Stimulated activated CD4-positive, alpha-beta T cell treated with anti-CD3 and anti-CD28 coated beads, Interleukin-4, amount 100 ng/mL, for 1 hour (primary cell): ENCODE data around the gene PDCD1LG2.

Experiments
- DNase-seq: peaks from one replicate; pipeline ENCODE4 v3.0.0-alpha.2; 2020

PDCD1LG2 gene

DNA sequence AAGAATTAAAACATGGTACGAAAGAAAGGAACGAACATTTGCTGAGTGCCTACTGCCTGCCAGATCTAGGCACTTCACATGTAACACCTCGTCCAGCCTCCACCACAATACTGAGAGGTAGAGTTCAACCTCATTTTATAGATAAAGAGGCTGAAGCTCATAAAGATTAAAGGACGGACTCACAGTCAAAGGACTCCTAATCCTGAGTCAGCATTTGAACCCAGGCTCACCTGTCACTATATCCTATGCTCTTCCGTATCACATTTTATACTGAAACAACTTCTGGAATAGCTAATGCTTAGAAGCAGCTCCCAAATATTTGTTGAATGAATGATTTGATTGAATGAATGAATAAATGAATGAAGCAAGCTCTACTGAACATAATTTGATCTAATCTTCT is 22.5 kb downstream of the PDCD1LG2 start:
- DNase-seq: no peak

DNA sequence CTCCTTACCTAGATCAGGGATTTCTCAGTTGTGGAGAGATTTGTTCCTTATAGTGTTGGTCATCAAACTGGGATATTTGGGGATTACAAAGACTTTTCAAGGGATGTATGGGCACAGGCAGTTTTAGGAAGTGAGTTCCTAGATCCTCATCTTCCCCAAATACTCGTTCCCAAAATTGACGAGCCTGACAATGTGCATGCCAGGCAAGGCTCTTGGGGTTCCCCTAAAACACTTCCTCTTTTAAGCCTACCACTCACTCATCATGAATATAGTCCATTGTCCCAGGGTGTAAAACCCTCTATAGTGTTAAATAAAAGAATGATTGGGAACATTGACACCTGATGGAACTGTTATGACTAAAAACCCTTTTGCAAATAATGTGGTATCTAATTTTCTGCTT is 26.4 kb downstream of the PDCD1LG2 start:
- DNase-seq: no peak

DNA sequence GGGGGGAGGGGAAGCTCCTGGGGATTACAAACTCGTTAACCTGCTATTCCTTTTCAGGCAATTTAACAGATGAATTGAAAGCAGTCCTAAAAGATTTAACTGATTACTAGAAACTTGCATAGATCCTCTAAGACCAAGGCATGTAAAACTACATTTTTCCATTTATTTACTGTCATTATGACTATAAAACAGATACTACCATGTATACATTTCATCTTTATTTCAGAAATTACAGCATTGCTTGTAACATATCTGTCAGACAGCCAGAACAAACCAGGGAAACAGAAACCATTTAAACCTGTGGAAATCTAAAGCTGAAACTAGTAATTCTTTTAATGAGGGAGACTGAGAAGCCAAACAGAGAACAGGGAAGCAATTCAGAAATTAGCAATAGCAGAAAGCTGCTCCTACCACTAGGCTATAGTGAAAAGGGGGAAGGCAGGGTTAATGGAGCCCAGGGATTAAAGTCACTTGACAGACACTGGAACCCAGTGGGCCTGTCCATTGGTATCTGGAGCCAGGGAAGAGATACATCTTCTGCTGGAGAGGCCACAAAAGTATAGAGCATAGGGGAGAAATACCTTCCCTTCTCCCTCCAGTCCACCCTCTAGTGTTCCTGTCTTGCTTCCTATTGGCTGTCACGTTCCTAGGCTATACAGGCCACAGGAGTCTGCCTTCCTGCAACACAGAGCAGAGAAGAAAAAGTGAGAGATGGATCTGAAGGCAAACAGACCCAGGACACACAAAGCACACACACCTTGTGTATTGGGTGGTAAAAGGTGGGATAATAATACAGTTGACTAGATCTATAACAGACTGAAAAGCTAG is 33.8 kb downstream of the PDCD1LG2 start:
- DNase-seq: no peak

DNA sequence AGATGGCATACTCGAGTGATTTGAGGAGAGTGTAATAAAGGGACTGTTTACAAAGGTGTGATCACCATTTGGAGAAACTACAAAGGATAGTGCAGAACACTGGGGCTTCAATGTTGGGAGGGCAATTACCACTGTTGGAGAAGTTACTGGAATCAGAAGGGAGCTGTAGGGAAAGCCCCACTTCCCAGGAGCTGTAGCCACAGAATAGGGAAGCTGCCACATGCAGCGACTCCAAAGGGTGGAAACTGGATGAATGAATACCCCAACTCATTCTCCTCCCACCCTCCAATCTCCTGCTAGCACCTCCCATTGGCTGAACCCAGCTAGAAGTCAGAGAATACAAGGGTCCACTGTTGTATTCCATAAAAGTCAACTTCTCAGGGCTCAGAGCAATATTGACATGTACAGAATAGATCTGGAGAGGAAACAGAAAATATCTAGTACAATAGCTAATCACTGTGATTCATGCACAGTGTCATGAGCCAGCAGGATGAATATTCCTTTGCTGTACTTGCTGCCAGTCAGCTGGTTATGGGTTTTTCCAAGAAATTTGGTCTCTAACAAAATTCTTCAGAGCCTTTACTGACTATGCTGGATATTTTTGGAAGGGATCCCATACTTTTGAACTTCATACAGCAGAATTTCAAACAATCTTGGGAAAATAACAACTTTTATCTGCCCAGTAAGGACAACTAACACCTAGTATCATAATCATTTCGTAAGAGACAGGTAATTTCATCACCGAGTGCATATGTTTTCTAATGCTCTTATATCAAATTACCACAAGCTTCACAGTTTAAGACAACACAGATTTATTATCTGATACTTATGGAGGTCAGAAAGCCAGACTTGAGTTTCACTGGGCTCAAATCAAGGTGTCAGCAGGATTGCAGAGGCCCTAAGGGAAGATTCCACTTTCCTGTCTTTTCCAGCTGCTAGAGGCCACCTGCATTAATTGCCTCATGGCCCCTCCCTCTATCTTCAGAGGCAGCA is 39.6 kb downstream of the PDCD1LG2 start:
- no peak for DNase-seq

DNA sequence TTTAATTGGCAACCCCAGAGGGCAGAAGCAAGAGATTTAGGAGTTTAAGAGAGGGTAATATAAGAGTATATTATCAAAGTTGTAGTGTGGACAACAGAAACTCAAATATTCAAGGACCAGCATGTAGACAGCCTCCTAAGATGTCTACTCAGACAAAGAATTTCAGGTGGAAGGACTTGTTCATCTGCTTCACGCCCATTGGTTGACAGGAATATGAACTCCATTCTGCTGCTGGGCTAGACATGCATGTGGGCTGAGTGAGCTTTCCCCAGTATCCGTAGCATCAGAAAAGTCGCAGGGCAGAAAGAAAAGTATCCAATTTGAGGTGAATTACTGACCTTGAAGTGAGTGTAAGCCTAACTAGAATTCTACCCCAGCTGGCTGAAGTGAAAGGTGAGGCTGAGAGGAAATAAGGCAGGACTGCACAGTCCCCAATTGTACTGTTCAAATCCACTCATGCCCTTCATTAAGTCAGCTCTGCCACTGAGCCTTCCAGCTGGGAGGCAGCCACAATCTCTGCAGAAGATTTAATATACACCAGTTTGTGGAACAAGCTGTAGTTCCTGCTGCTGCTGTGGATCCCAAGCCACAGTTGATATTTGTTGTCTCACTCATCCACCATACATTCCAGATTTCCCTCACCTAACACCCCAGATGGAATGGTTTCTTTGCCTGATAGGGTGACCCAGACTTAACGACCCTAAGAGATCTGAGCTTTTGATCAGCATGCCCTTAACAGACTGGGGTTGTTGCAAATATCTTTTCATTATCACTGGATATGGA is 41.2 kb downstream of the PDCD1LG2 start:
- no peak for DNase-seq

DNA sequence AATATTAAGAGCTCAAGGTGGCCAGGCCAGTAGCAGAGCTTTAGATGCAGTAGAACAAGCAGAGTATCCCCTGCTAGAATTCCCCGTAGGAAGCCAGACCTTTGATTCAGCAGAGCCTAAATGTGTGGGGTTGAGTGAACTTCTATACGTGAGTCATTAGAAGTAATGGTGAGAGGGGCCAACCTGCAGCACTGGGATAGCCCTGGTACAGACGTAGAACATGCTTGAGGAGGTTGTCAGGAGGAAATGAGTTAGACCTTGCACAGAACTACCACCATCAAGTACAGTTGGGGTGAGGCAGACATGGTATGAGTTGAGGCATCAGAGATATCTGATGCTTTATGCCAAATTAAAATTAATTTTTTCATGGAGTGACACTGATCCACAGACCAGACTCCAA is 42.0 kb downstream of the PDCD1LG2 start:
- DNase-seq: no peak

DNA sequence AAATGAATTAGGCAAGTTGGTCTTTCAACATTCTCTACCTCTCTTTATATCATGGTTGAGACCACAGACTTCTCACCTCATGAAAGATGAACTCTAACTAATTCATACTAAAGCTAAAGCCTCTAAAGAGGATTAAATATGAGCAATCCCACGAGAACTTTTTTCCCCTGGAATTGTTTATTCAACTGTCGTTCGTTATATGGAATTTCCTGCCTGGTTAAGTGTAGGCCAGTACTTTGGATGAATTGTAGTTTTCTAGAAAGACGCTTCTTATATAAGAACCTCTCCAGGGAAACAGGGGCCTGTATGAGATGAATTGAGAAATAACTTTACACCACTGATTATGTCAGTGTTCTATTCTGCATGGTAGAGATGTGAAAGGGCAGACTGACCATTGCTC is 42.9 kb downstream of the PDCD1LG2 start:
- DNase-seq: no peak

DNA sequence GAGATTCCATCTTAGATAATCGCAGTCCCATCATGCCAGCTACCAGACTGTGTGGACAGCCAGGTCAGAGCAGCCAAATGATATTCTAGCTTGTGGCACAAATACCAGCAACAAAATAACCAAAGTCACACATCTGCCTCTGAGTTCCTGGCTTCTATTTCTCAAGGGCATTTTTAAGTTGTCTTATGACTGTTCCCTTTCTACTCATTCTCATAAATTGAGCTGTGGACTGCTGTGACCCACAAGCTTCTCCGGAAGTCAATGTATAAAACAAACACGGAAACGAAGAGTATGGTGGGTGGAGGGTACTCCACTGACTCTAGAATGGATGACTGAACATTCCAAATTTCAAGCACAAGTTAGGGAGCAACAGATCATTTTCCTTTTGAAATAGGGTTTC is 43.9 kb downstream of the PDCD1LG2 start:
- DNase-seq: no peak

DNA sequence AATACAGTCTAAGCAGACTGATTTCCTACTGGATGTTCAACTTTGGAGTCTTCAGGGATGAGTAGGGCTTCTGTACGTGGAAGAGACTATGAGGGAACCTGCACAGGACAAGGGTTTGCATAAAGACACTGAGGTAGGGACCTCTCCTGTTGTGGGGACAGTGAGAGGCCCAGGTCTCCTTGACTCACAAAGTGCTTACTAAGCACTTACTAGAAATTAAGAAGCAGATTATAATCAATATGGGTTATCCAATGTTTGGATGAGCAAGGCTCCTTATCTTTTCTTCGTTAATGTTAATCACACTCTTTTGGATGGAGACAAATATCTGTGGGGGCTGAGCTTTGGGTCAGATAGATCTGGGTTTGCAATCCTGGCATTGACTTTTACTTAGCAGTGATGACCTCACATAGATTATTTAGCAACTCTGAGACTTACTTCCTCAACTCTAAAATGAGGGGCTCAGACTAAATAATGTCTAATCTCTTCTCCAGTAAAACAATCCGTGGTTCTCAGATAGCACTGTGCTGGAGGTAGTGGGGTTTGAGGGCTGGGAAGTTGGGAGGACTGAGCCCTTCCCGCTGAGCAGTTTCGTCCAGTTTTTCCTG is 45.9 kb downstream of the PDCD1LG2 start:
- DNase-seq: no peak

DNA sequence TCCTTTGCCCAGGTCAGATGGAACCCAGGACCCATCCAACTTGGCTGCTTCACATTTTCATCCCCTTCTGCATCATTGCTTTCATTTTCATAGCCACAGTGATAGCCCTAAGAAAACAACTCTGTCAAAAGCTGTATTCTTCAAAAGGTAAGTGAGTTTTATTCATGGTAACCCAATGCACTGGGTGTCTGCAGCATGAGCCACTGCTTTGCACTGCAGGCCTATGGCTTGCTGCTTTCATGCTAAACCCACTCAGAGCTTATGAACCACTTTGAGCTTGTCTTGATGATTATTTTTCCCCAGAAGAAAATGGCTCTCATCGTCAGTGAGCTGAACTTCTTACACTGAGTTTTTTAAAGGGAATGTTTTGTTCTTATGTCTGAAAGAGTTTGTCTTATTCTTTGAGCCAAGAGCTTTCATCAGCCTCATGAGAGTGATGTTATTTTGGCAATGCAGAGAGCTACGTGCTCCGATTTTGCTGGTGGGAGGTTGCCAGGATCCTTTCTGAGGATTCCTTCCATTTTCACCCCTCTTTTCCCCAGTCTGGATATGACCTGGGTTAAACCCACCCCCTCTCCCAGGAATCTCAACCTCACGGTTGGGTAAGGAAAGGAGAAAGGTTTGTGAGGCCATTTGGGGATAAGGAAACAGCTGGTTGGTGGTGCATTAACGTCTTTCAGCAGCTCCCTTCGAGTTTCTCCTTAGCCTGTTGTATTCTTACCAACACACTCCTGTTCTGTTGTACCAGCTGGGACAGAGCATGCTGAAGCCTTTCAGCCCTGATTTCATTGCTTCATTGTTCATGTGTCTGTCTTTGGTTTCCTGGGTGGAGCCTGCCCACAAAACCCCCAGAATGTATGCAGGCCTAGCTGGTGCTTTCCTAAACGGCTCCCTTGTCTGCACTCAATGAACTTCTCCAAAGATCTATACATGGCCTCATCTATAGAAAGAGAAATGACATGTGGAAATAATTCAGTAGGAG is 47.6 kb downstream of the PDCD1LG2 start:
- peak; percentile 23 for DNase-seq

DNA sequence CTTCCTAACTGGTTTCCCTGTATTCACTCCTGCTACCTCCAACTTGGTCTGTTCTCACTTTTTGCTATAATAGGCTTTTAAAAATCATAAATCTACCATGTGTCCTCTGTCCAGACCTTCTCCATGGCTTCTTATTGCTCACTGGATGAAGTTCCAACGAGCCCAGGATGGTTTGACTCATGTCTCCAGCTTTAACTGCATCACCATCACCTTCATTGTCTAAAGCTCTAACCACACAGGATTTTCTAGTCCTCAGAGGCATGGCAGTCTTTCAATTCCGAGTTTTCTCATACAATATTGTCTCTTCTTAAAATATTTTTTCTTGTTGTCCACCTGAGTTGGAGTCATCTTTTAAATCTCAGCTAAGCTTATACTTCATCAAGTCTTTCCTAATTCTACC is 49.3 kb downstream of the PDCD1LG2 start:
- DNase-seq: no peak

DNA sequence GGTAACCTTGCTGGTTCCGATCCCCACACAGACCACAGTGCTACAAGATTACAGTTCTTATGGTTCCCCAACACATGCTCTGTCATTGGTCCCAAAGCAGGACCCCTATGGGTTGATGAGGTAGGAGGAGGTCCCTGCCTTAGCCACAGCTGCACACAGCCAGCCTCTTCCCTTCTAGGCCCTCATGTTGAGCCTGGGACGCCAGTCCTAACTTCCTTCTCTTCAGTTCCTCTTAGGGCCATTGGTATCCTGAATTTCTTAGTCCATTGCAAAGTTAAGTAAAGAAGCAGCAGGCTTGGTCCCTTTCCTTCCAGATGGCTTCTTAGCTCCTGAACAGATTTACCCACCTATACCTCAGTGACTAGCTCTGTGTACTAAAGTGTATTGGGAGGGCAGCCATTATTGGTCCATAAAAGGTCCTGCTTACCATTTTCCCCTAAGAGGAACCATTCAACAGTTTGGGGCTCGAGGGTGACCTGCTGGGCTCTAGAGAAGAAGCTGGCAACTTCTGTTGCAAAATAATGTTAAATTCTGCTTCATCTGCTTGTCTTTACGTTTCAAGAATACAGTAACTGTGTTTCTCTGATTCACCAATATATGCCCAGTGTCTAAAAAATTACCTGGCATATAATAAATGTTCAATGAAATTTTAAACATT is 50.2 kb downstream of the PDCD1LG2 start:
- no peak for DNase-seq

DNA sequence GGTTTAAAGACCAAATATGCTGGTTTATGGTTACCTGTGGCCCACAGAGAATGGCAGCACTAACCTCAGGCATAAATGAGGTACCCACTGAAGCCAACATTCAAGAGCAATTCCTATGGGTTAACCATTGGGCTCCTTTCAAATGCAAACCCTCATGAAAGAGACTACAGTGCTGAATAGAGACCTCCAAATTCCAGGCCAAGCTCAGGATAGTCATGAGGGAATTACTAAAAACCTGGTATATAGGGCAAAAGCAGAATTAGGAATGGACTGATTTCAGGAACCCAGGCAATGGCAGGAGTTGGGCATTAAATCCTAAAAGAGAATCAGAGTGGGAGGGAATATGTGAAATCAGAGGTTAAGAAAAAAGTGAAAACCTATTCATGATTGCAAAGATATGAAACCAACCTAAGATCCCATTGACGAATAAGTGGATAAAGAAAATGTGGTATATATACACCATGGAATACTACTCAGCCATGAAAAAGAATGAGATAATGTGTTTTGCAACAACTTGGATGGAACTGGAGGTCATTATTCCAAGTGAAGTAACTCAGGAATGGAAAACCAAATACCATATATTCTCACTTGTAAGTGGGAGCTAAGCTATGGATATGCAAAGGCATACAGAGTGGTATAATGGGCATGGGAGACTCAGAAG is 51.6 kb downstream of the PDCD1LG2 start:
- no peak for DNase-seq

DNA sequence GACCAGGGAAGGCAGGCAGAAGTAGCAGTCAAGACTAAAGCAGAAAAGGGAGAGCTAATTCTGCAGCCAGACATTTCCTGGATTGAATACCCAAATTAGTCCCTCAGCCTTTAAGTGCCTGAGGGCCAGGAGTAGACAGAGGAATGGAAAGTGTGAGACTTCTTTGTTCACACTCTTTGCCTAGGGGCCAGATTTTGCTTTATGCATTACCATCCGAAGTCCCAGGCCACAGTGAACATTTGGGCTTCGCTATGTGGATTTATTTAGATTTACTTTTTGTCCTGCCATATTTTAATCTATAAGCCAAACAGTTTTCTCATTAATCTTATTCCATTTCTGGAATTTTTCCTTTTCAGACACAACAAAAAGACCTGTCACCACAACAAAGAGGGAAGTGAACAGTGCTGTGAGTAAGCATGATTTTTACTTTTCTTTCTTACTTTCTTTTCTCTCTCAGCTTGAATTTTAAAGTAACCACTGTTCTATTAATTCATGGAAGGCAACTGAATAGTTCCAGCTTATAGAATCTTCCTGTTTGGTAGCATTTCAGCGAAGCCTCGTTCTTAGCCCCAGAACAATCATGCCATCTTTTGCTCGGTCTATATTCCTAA is 52.6 kb downstream of the PDCD1LG2 start:
- no peak for DNase-seq

DNA sequence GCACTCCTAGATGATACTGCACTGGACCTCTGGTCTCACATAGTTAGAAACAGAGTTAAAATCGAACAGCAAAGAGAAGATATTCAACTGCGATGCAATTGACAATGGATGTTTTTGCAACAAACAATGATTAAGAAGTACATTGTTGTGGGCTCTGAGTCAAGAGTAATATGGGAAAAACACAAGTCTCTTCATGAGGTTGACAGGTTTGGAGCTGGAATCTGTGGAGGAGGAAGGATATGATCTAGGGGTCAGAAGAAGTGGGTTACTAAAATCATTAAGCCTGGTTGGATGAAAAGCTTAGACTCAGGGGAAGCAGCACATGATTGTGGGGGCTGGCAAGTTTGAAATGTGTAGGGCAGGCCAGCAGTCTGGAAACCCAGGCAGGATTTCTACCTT is 53.1 kb downstream of the PDCD1LG2 start:
- no peak for DNase-seq

DNA sequence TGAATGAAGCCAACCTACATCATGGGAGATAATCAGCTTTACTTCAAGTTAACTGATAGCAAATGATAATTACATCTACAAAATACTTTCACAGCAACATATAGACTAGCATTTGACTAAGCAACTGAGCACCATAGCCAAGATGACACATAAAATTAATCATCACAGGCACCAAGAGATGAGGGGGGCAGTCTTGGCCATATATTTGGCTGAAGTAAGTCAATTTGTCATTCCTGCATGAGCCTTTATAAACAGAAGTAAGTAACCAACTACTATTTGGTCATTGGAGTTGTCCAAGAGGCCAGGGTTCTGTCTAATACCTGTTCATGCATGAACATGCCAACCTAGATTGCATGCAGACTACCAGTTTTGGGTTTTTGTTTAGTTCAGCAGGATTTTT is 53.6 kb downstream of the PDCD1LG2 start:
- no peak for DNase-seq

DNA sequence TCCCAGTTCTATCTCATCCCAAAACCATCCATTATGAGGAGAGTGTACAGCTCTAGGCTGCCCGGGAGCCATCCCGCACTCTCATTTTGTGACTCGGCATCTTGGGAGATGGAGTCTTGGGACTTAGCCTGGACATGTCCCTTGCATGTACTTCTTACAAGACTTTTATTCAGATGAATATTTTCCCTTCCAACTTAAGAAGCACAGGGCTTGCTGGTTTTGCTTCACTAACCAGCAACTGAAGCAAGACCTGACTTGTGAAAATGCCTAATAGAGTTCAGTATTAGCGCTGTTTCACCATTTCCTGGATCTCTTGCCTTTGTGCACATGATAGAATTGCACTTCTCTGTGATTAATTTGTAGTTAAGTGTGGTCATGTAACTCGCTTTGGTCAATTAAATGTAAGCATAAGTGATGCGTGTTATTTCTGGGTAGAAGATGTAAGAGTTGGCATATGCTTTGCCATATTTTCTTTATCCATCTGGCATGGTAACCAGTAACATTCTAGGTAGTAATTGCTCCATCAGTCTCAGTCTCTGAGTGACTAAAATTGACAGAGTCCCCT is 55.8 kb downstream of the PDCD1LG2 start:
- DNase-seq: no peak

DNA sequence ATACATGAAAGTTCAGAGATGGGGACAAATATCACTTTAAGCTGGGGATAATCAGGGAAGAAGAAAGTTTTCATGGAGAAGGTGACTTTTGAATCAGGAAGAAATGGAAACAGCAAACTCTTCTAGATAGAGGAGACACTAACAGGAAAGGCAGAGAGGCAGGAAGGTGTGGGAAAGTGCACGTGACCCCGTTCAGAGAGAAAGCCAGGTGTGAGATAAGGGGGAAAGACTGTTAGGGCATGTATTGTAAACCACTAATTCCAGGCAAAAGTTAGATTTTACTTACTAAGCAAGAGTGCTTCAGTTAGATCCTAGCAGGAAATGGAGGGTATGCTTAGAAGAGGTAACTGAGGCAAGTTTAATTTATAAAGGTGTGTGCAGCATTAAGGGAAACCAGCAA is 58.5 kb downstream of the PDCD1LG2 start:
- DNase-seq: no peak

DNA sequence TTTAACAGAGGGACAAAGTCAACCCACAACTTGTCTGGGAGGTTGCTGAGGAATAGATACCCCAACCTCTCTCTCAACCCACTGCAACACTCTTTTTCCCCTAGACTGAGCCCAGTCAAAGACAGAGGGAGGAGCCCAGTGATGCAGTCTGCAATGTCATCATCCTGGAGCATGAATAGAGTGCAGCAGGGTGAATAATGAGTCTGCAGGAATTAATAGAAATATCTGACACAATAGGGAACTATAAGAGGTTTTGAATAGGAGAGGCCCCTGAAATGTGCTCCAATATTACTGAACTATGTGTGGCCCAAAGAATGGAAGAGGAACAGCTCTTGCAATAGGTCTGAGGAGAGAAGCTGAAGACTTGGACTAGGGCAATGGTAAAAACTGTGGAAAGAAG is 59.1 kb downstream of the PDCD1LG2 start:
- DNase-seq: no peak

DNA sequence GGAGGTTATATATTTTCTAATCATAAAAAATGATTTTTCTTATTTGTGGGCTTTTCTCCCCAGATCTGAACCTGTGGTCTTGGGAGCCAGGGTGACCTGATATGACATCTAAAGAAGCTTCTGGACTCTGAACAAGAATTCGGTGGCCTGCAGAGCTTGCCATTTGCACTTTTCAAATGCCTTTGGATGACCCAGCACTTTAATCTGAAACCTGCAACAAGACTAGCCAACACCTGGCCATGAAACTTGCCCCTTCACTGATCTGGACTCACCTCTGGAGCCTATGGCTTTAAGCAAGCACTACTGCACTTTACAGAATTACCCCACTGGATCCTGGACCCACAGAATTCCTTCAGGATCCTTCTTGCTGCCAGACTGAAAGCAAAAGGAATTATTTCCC is 59.6 kb downstream of the PDCD1LG2 start:
- no peak for DNase-seq
